ENCODE measurements around the gene NCOA7. TPM values are rescaled to one million over a fixed set of nuclear protein-coding genes. Genes with fewer than 3 reads are reported as not detected.

Gene NCOA7
- total RNA-seq, 1 experiment from 2014 or later = 37.3 TPM

GRCh38 chr6:125886021-125886420, 95.3 kb downstream of the NCOA7 start:
- Histone ChIP-seq H3K9me3 (ENCODE audit: control insufficient read depth, insufficient read depth, low read depth, low read length) (no peaks in the 10 kb centered on the region), H3K27me3 (ENCODE audit: control insufficient read depth, insufficient read depth, low read length) (no peaks in the 10 kb centered on the region), H3K36me3 (ENCODE audit: control insufficient read depth, insufficient read depth, low read length) (peaks cover 15% of the 10 kb centered on the region), H3K27ac (ENCODE audit: low read length) (no peak overlapping the region), H3K4me3 (ENCODE audit: low read depth in 2 of 2, low read length in 2 of 2) (no peak overlapping the region), H3K4me1 (ENCODE audit: control insufficient read depth, insufficient read depth, low read length) (no peaks in the 10 kb centered on the region)
- DNase-seq (ENCODE audit: low read depth, low spot score) (no peak), ATAC-seq (no peak)
- ChIA-PET CTCF (no interaction called here), POLR2A (no interaction called here)
- no TSS peak for BruUV-seq (replicated peaks)
- TF ChIP-seq TCF7L2 (IDR thresholded peaks at IDR 0.05; ENCODE audit: low read depth, low read length) = no peak
- TF ChIP-seq POLR2AphosphoS5 (IDR thresholded peaks at IDR 0.05; ENCODE audit: low read depth, low read length) = no peak
- no peak for TF ChIP-seq CTCF (IDR thresholded peaks at IDR 0.05)
- in situ Hi-C loops (cut with HindIII; ENCODE audit: low pct_unique_long_range_greater_than_20kb, low sequenced_read_pairs) (no loop called here), intact Hi-C loops (cut with micrococcal nuclease; ENCODE audit: unreplicated experiment) (no loop called here)

- no peaks in the 10 kb centered on the region for H3K27me3 ChIP-seq (ENCODE audit: control insufficient read depth, insufficient read depth, low read length)
- POLR2A ChIA-PET = no interaction called here
- CTCF ChIA-PET = no interaction called here
- no peaks in the 10 kb centered on the region for H3K9me3 ChIP-seq (ENCODE audit: control insufficient read depth, insufficient read depth, low read depth, low read length)
- in situ Hi-C loops (cut with HindIII; ENCODE audit: low pct_unique_long_range_greater_than_20kb, low sequenced_read_pairs) (no loop called here), intact Hi-C loops (cut with micrococcal nuclease; ENCODE audit: unreplicated experiment) (no loop called here)
- H3K4me1 ChIP-seq (ENCODE audit: control insufficient read depth, insufficient read depth, low read length) = no peaks in the 10 kb centered on the region
- no peak overlapping the region for H3K4me3 ChIP-seq (ENCODE audit: low read depth in 2 of 2, low read length in 2 of 2)
- no peak overlapping the region for H3K27ac ChIP-seq (ENCODE audit: low read length)
- DNase-seq (ENCODE audit: low read depth, low spot score) (no peak), ATAC-seq (no peak)
- no TSS peak for BruUV-seq (replicated peaks)
- TF ChIP-seq REST (IDR thresholded peaks at IDR 0.05; ENCODE audit: insufficient read depth in 1 of 2, low read depth in 2 of 2, low read length in 1 of 2) = no peak
- no peak for TF ChIP-seq CTCF (IDR thresholded peaks at IDR 0.05)
- TF ChIP-seq POLR2AphosphoS5 (IDR thresholded peaks at IDR 0.05; ENCODE audit: low read depth, low read length) = no peak
- no peak for TF ChIP-seq TCF7L2 (IDR thresholded peaks at IDR 0.05; ENCODE audit: low read depth, low read length)
- no peak for TF ChIP-seq SIN3A (IDR thresholded peaks at IDR 0.05; ENCODE audit: borderline replicate concordance, insufficient read depth, low read depth, low read length)
- H3K36me3 ChIP-seq (ENCODE audit: control insufficient read depth, insufficient read depth, low read length) = peaks cover 15% of the 10 kb centered on the region
Measured at GRCh38 chr6:125886914-125887313, 96.2 kb downstream of the NCOA7 start.

All from Panc1 (cell line).